Right atrium auricular region (tissue), 2 donors: Measurements from ENCODE around the gene TRIM62. TPM values are rescaled to one million over a fixed set of nuclear protein-coding genes. Genes with fewer than 3 reads are reported as not detected.

Experiments used
- DNase-seq: peaks from one replicate; pipeline ENCODE4 v3.0.0-alpha.2; 2019; ENCODE audit warnings: low spot score
- H3K27ac ChIP-seq, 2 donors: fragments of 200-600 bp; sonication (generic); 1 replicate in 1 of 2; 2 replicates in 1 of 2; pipeline ENCODE4 v1.5.1; 2016 to 2019
- H3K27me3 ChIP-seq, 2 donors: fragments of 200-600 bp; sonication (generic); one replicate each; pipeline versions ENCODE4 v1.5.1 to v1.6.0; 2017 to 2019
- H3K36me3 ChIP-seq: fragments of 200-600 bp; sonication (generic); one replicate; pipeline ENCODE4 v1.5.1; 2016
- H3K4me1 ChIP-seq, 2 donors: fragments of 200-600 bp; sonication (generic); one replicate each; pipeline versions ENCODE4 v1.5.1 to v1.6.0; 2017 to 2019
- H3K4me3 ChIP-seq, 2 donors: fragments of 200-600 bp; sonication (generic); 1 replicate in 1 of 2; 2 replicates in 1 of 2; pipeline ENCODE4 v1.5.1; 2017 to 2019; ENCODE audit warnings: mild to moderate bottlenecking in 1 of 2, moderate library complexity in 1 of 2
- H3K9me3 ChIP-seq, 2 donors: fragments of 200-600 bp; sonication (generic); one replicate each; pipeline ENCODE4 v1.5.1; 2019
- CTCF ChIP-seq, 2 donors: fragments of 200-600 bp; sonication (generic); IDR thresholded peaks; one replicate each; pipeline ENCODE4 v1.5.1; 2019; ENCODE audit warnings: antibody characterized with exemption in 2 of 2
- total RNA-seq, 2 donors: library from RNA; depleted of rRNA; stranded (reverse); fragments of >200 nt; gene quantifications; one replicate each; pipeline ENCODE4 v1.1.0, GENCODE V29; 2016

Gene TRIM62
- total RNA-seq, 2 donors from 2014 or later, result 2.4 to 6.8 TPM

GRCh38 chr1:33122483-33123178, 59.2 kb downstream of the TRIM62 start:
- no peak for DNase-seq

GRCh38 chr1:33121728-33122127, 60.1 kb downstream of the TRIM62 start:
- Histone ChIP-seq H3K4me3 (no peak overlapping the region), H3K36me3 (no peaks in the 10 kb centered on the region), H3K27me3 (no peaks in the 10 kb centered on the region), H3K27ac (no peak overlapping the region), H3K4me1 (peaks cover 0 to 6% of the 10 kb centered on the region in 2 donors), H3K9me3 (no peaks in the 10 kb centered on the region)
- no peak for TF ChIP-seq CTCF (IDR thresholded peaks at IDR 0.05)
- no peak for DNase-seq

More at GRCh38 chr1:33122483-33123178, 59.2 kb downstream of the TRIM62 start:
- Histone ChIP-seq H3K4me3 (no peak overlapping the region), H3K27me3 (no peaks in the 10 kb centered on the region), H3K36me3 (no peaks in the 10 kb centered on the region), H3K27ac (no peak overlapping the region), H3K9me3 (no peaks in the 10 kb centered on the region), H3K4me1 (peaks cover 0 to 7% of the 10 kb centered on the region in 2 donors)
- no peak for TF ChIP-seq CTCF (IDR thresholded peaks at IDR 0.05)

- H3K9me3 ChIP-seq, result no peaks in the 10 kb centered on the region
- no peaks in the 10 kb centered on the region for H3K27me3 ChIP-seq
- no peak for TF ChIP-seq CTCF (IDR thresholded peaks at IDR 0.05)
- no peaks in the 10 kb centered on the region for H3K4me1 ChIP-seq
- no peak overlapping the region for H3K27ac ChIP-seq
- H3K4me3 ChIP-seq, result no peak overlapping the region
- no peaks in the 10 kb centered on the region for H3K36me3 ChIP-seq
- DNase-seq, result no peak
Observed at GRCh38 chr1:33120436-33121231, 61.2 kb downstream of the TRIM62 start.

- no peaks in the 10 kb centered on the region for H3K27me3 ChIP-seq
- no peak for DNase-seq
- no peak overlapping the region for H3K27ac ChIP-seq
- H3K9me3 ChIP-seq, result no peaks in the 10 kb centered on the region
- no peak for TF ChIP-seq CTCF (IDR thresholded peaks at IDR 0.05)
- H3K4me1 ChIP-seq, result no peaks in the 10 kb centered on the region
- H3K4me3 ChIP-seq, result no peak overlapping the region
- H3K36me3 ChIP-seq, result no peaks in the 10 kb centered on the region
Observed at GRCh38 chr1:33119532-33120217, 62.2 kb downstream of the TRIM62 start.

- Histone ChIP-seq H3K27ac (no peak overlapping the region), H3K9me3 (no peaks in the 10 kb centered on the region), H3K36me3 (no peaks in the 10 kb centered on the region), H3K27me3 (no peaks in the 10 kb centered on the region), H3K4me1 (no peaks in the 10 kb centered on the region), H3K4me3 (no peak overlapping the region)
- no peak for DNase-seq
- no peak for TF ChIP-seq CTCF (IDR thresholded peaks at IDR 0.05)
Observed at GRCh38 chr1:33119050-33119449, 62.8 kb downstream of the TRIM62 start.
